ENCODE measurements around the gene PAK5.

The PAK5 gene

GRCh38 chr20:9493803-9494202, 345.1 kb downstream of the PAK5 start:
- TF ChIP-seq, protein P1, sequence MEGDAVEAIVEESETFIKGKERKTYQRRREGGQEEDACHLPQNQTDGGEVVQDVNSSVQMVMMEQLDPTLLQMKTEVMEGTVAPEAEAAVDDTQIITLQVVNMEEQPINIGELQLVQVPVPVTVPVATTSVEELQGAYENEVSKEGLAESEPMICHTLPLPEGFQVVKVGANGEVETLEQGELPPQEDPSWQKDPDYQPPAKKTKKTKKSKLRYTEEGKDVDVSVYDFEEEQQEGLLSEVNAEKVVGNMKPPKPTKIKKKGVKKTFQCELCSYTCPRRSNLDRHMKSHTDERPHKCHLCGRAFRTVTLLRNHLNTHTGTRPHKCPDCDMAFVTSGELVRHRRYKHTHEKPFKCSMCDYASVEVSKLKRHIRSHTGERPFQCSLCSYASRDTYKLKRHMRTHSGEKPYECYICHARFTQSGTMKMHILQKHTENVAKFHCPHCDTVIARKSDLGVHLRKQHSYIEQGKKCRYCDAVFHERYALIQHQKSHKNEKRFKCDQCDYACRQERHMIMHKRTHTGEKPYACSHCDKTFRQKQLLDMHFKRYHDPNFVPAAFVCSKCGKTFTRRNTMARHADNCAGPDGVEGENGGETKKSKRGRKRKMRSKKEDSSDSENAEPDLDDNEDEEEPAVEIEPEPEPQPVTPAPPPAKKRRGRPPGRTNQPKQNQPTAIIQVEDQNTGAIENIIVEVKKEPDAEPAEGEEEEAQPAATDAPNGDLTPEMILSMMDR (IDR thresholded peaks at IDR 0.05; ENCODE audit: low read depth, low read length) = no peak
- H3K9me3 ChIP-seq = no peaks in the 10 kb centered on the region
- no peak for DNase-seq
- H3K36me3 ChIP-seq = no peaks in the 10 kb centered on the region
- H3K27me3 ChIP-seq = no peaks in the 10 kb centered on the region
- H3K4me3 ChIP-seq (ENCODE audit: low read depth, low read length) = no peak overlapping the region
- no peaks in the 10 kb centered on the region; the same call in 1 of the 2 replicates for H3K4me1 ChIP-seq

DNA sequence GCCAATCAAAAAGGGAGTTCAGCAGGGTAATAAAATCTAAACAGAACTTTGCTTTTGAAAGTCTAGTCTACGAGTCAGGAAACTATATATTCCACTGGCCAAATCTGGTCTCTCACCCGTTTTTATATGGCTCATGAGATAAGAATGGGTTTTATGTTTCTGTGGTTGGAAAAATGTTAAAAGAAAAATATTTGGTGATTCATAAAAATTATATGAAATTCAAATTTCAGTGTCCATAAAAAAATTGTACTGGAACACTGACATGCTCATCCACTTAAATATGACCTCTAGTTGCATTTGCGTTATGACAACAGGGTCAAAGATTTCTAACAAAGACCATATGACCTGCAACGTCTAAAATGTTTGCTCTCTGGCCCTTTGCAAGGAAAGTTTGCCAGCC, 346.8 kb downstream of the PAK5 start:
- Histone ChIP-seq H3K4me1 (no peaks in the 10 kb centered on the region; the same call in 1 of the 2 replicates), H3K4me3 (ENCODE audit: low read depth, low read length) (no peak overlapping the region), H3K27me3 (no peaks in the 10 kb centered on the region), H3K36me3 (no peaks in the 10 kb centered on the region), H3K9me3 (no peaks in the 10 kb centered on the region)
- TF ChIP-seq, protein P1 (IDR thresholded peaks at IDR 0.05; ENCODE audit: low read depth, low read length) = no peak
- DNase-seq = no peak

GRCh38 chr20:9491324-9491723, 347.6 kb downstream of the PAK5 start:
- H3K9me3 ChIP-seq = no peaks in the 10 kb centered on the region
- H3K36me3 ChIP-seq = no peaks in the 10 kb centered on the region
- no peak overlapping the region for H3K4me3 ChIP-seq (ENCODE audit: low read depth, low read length)
- H3K4me1 ChIP-seq = no peaks in the 10 kb centered on the region; the same call in 1 of the 2 replicates
- TF ChIP-seq, protein P1 (IDR thresholded peaks at IDR 0.05; ENCODE audit: low read depth, low read length) = no peak
- H3K27me3 ChIP-seq = no peaks in the 10 kb centered on the region
- no peak for DNase-seq

DNA sequence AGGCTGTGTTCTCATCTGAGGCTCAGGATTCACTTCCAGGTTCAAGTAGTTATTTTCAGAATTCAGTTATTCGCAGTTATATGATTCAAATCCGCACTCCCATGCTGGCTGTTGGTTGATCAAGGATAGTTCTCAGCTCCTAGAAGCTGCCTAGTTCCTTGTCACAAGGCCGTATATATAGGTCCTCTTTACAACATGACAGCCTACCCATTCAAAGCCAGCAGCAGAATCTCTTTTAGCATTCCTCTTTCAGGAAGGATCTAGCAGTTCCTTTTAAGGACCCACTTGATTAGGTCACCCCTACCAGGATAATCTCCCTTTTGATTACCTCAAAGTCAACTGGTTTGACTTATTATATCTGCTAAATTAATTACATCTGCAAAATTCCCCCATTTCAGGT, 348.2 kb downstream of the PAK5 start:
- TF ChIP-seq, protein P1 (IDR thresholded peaks at IDR 0.05; ENCODE audit: low read depth, low read length) = no peak
- no peaks in the 10 kb centered on the region for H3K36me3 ChIP-seq
- H3K4me1 ChIP-seq = no peaks in the 10 kb centered on the region; the same call in 1 of the 2 replicates
- no peak overlapping the region for H3K4me3 ChIP-seq (ENCODE audit: low read depth, low read length)
- no peaks in the 10 kb centered on the region for H3K27me3 ChIP-seq
- H3K9me3 ChIP-seq = no peaks in the 10 kb centered on the region
- no peak for DNase-seq

DNA sequence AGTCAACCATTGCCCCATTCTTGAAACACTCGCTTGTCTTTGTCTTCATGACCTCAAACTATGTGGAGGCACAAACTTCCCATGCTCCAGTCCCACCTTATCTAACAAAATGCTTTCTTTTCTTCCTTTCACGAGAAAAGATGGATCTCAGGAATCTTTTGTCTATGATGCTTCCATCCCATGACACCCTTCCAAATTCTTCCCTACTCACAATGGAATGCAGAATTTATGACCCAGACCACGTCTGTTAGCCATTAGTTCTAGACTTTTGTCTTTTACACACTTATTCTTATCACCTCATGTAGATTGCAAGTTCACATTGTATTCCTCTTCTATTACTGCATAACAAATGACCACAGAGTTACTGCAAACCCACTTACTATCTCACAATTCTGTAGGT, 348.7 kb downstream of the PAK5 start:
- DNase-seq = no peak
- Histone ChIP-seq H3K4me3 (ENCODE audit: low read depth, low read length) (no peak overlapping the region), H3K36me3 (no peaks in the 10 kb centered on the region), H3K27me3 (no peaks in the 10 kb centered on the region), H3K4me1 (no peaks in the 10 kb centered on the region; the same call in 1 of the 2 replicates), H3K9me3 (no peaks in the 10 kb centered on the region)
- TF ChIP-seq, protein P1 (IDR thresholded peaks at IDR 0.05; ENCODE audit: low read depth, low read length) = no peak

GRCh38 chr20:9488063-9488462, 350.8 kb downstream of the PAK5 start:
- Histone ChIP-seq H3K27me3 (no peaks in the 10 kb centered on the region), H3K9me3 (no peaks in the 10 kb centered on the region), H3K4me3 (ENCODE audit: low read depth, low read length) (no peak overlapping the region), H3K36me3 (no peaks in the 10 kb centered on the region), H3K4me1 (no peaks in the 10 kb centered on the region; the same call in 1 of the 2 replicates)
- TF ChIP-seq, protein P1 (IDR thresholded peaks at IDR 0.05; ENCODE audit: low read depth, low read length) = no peak
- DNase-seq = no peak
